NCI-H128 (cell line): ENCODE measurements around the gene PLXND1.
"Not testable (repeated sequence)": the region's sequence is repeated elsewhere in the genome, so short reads cannot be mapped to it uniquely, and the experiment has no call there.

Experiments used
- DNase-seq: peaks from one replicate; lab custom pipeline; 2025; ENCODE audit not compliant: unreplicated experiment; lab: John Stamatoyannopoulos, UW

Gene PLXND1

GRCh38 chr3:129615751-129616281, 9.3 kb upstream of the PLXND1 start:
- no peak for DNase-seq

GRCh38 chr3:129614927-129615363, 8.5 kb upstream of the PLXND1 start:
- no peak for DNase-seq

- no peak for DNase-seq
Measured at GRCh38 chr3:129614435-129614834, 8.0 kb upstream of the PLXND1 start.

GRCh38 chr3:129613367-129613740, 6.9 kb upstream of the PLXND1 start:
- DNase-seq: no peak

GRCh38 chr3:129612534-129613366, 6.3 kb upstream of the PLXND1 start:
- DNase-seq: no peak

GRCh38 chr3:129611812-129612533, 5.5 kb upstream of the PLXND1 start:
- no peak for DNase-seq

- no peak for DNase-seq
Measured at GRCh38 chr3:129611446-129611800, 4.9 kb upstream of the PLXND1 start.

GRCh38 chr3:129610794-129611445, 4.4 kb upstream of the PLXND1 start:
- DNase-seq: not testable (repeated sequence)

- no peak for DNase-seq
Measured at GRCh38 chr3:129610276-129610675, 3.8 kb upstream of the PLXND1 start.

GRCh38 chr3:129609591-129610182, 3.2 kb upstream of the PLXND1 start:
- no peak for DNase-seq

GRCh38 chr3:129608936-129609590, 2.6 kb upstream of the PLXND1 start:
- no peak for DNase-seq

- DNase-seq: no peak
Measured at GRCh38 chr3:129608087-129608935, 1.8 kb upstream of the PLXND1 start.

- DNase-seq: no peak
Measured at GRCh38 chr3:129607391-129608068, 1.1 kb upstream of the PLXND1 start.

GRCh38 chr3:129605922-129606635, 397 bp downstream of the PLXND1 start:
- DNase-seq: no peak

GRCh38 chr3:129605203-129605921, 1.1 kb downstream of the PLXND1 start:
- DNase-seq: no peak

GRCh38 chr3:129604767-129605166, 1.7 kb downstream of the PLXND1 start:
- DNase-seq: no peak

- no peak for DNase-seq
Measured at GRCh38 chr3:129603991-129604749, 2.3 kb downstream of the PLXND1 start.
